HepG2 (cell line): ENCODE data around the gene DCST2. TPM values are rescaled to one million over a fixed set of nuclear protein-coding genes. Genes with fewer than 3 reads are reported as not detected.

Experiments
- ATAC-seq: fragments of 200-7000 bp; cut with Tn5 transposase; 3 replicates; pipeline ENCODE4 v1.9.1; 2020; ENCODE audit warnings: mild to moderate bottlenecking, moderate library complexity
- BruUV-seq: library from RNA; stranded (reverse); fragments of 400-500 nt; replicated peaks from 2 replicates; lab custom pipeline; 2021; lab: Mats Ljungman, UMichigan
- CTCF ChIA-PET: fragments of 300-600 bp; formaldehyde crosslinking; extraction: SDS; loops from one replicate; lab custom pipeline; 2021; ENCODE audit warnings: low total read pairs, inconsistent platforms, low intra/inter-chr PET ratio; lab: Yijun Ruan, JAX
- POLR2A ChIA-PET: fragments of 350-600 bp; sonication (Branson Sonifier 250); formaldehyde crosslinking; loops from one replicate; lab custom pipeline; 2020; ENCODE audit warnings: antibody characterized with exemption, inconsistent platforms; lab: Yijun Ruan, JAX
- DNase-seq: peaks from one replicate; pipeline ENCODE4 v3.0.0-alpha.2; 2015; ENCODE audit warnings: low spot score
- FAIRE-seq: peaks from 3 replicates; lab custom pipeline; 2011; peaks lifted over from hg19 to GRCh38; lab: Jason Lieb, UNC
- H2AFZ ChIP-seq: one replicate; pipeline ENCODE4 v1.6.1; 2011; ENCODE audit warnings: low read length, inconsistent platforms
- H3K27ac ChIP-seq: fragments of 300-600 bp; 3 replicates; pipeline ENCODE4 v1.8.0; 2011; ENCODE audit warnings: mixed run types, mild to moderate bottlenecking, mixed read lengths, low read length, inconsistent platforms; ENCODE audit not compliant: insufficient read depth; ENCODE audit errors: extremely low read length
- H3K27me3 ChIP-seq, 2 experiments: fragments of 200-600 bp in 1 of 2; 2 replicates in 1 of 2; 3 replicates in 1 of 2; pipeline versions ENCODE4 v1.6.0 to v1.8.0; 2011; ENCODE audit warnings: low read length in 2 of 2, mild to moderate bottlenecking in 2 of 2, moderate library complexity in 2 of 2, inconsistent platforms in 1 of 2; ENCODE audit not compliant: insufficient read depth in 2 of 2, control insufficient read depth in 1 of 2
- H3K36me3 ChIP-seq, 2 experiments: fragments of 200-600 bp in 1 of 2; replicated peaks in 1 of 2; 2 replicates in 1 of 2; 3 replicates in 1 of 2; pipeline versions ENCODE4 v1.5.1 to v1.8.0; 2011; ENCODE audit warnings: low read length in 2 of 2, inconsistent platforms in 1 of 2; ENCODE audit not compliant: insufficient read depth in 2 of 2, control insufficient read depth in 1 of 2
- H3K4me1 ChIP-seq: 2 replicates; pipeline ENCODE4 v1.5.1; 2012; ENCODE audit warnings: low read length, inconsistent platforms; ENCODE audit not compliant: insufficient read depth
- H3K4me2 ChIP-seq: 2 replicates; pipeline ENCODE4 v1.6.0; 2011; ENCODE audit warnings: low read depth, low read length, inconsistent platforms
- H3K4me3 ChIP-seq, 3 experiments: fragments of 200-600 bp in 1 of 3; sonication (generic), shearing (Covaris generic) in 1 of 3; replicated peaks in 1 of 3; 2 replicates each; pipeline ENCODE4 v1.5.1; 2011 to 2016; ENCODE audit warnings: low read length in 3 of 3, inconsistent platforms in 2 of 3, low read depth in 2 of 3, mild to moderate bottlenecking in 2 of 3, control low read depth in 1 of 3, mixed read lengths in 1 of 3; ENCODE audit not compliant: insufficient read depth in 1 of 3
- H3K79me2 ChIP-seq: one replicate; pipeline ENCODE4 v1.6.1; 2011; ENCODE audit warnings: low read length, inconsistent platforms; ENCODE audit not compliant: insufficient read depth
- H3K9ac ChIP-seq: 2 replicates; pipeline ENCODE4 v1.6.0; 2011; ENCODE audit warnings: mild to moderate bottlenecking, low read depth, low read length, inconsistent platforms; ENCODE audit not compliant: insufficient read depth
- H3K9me3 ChIP-seq: 2 replicates; pipeline ENCODE4 v1.5.1; 2012; ENCODE audit warnings: mild to moderate bottlenecking, low read length
- H4K20me1 ChIP-seq: 2 replicates; pipeline ENCODE4 v1.6.0; 2011; ENCODE audit warnings: inconsistent platforms, mild to moderate bottlenecking, low read length, moderate library complexity; ENCODE audit not compliant: insufficient read depth
- ATF7 ChIP-seq, 2 experiments: fragments of 450-650 bp in 1 of 2; sonication (generic) in 1 of 2; formaldehyde crosslinking in 1 of 2; IDR thresholded peaks; 2 replicates each; pipeline versions ENCODE4 v1.4.0 to v1.6.1; 2016 to 2020; ENCODE audit warnings: antibody characterized with exemption in 1 of 2, mild to moderate bottlenecking in 1 of 2, missing genetic modification reagents in 1 of 2
- PAX8 ChIP-seq: sonication (generic); formaldehyde crosslinking; IDR thresholded peaks from 2 replicates; pipeline ENCODE4 v1.8.0; 2022; ENCODE audit warnings: mild to moderate bottlenecking, missing genetic modification reagents, borderline replicate concordance
- PLSCR1 ChIP-seq: sonication (generic); formaldehyde crosslinking; IDR thresholded peaks from 2 replicates; pipeline ENCODE4 v1.5.0; 2020; ENCODE audit warnings: missing genetic modification reagents, mild to moderate bottlenecking, borderline replicate concordance
- RBAK ChIP-seq: sonication (generic); formaldehyde crosslinking; IDR thresholded peaks from 2 replicates; pipeline ENCODE4 v1.5.1; 2020; ENCODE audit warnings: mild to moderate bottlenecking, missing genetic modification reagents
- SKI ChIP-seq: fragments of 450-650 bp; IDR thresholded peaks from one replicate; pipeline ENCODE4 v1.6.1; 2018; ENCODE audit warnings: mild to moderate bottlenecking; ENCODE audit not compliant: partially characterized antibody
- SMYD3 ChIP-seq: sonication (generic); formaldehyde crosslinking; IDR thresholded peaks from 2 replicates; pipeline ENCODE4 v1.8.1; 2023; ENCODE audit warnings: mild to moderate bottlenecking, missing genetic modification reagents
- SP4 ChIP-seq: sonication (generic); formaldehyde crosslinking; IDR thresholded peaks from 2 replicates; pipeline ENCODE4 v1.8.1; 2023; ENCODE audit warnings: mild to moderate bottlenecking, missing genetic modification reagents
- ZBED4 ChIP-seq: sonication (generic); formaldehyde crosslinking; IDR thresholded peaks from 2 replicates; pipeline ENCODE4 v1.4.0; 2020; ENCODE audit warnings: missing genetic modification reagents, borderline replicate concordance
- ZBTB33 ChIP-seq: sonication (generic); formaldehyde crosslinking; IDR thresholded peaks from 2 replicates; pipeline ENCODE4 v1.4.0; 2020; ENCODE audit warnings: missing genetic modification reagents
- ZNF333 ChIP-seq: sonication (generic); formaldehyde crosslinking; IDR thresholded peaks from 2 replicates; pipeline ENCODE4 v1.4.0; 2020; ENCODE audit warnings: mild to moderate bottlenecking, missing genetic modification reagents, borderline replicate concordance
- ZNF687 ChIP-seq: sonication (generic); formaldehyde crosslinking; IDR thresholded peaks from 2 replicates; pipeline ENCODE4 v1.5.1; 2020; ENCODE audit warnings: mild to moderate bottlenecking, missing genetic modification reagents, moderate library complexity
- WGBS: methylation state at CpG from one replicate; pipeline ENCODE4 v1.1.6; 2017; ENCODE audit warnings: low lambda C conversion rate; 5-methylcytosine and 5-hydroxymethylcytosine counted together
- in situ Hi-C: cut with HindIII; loops from 2 replicates; pipeline ENCODE4 v1.10.0; 2017; ENCODE audit warnings: low pct_unique_long_range_greater_than_20kb; ENCODE audit not compliant: extremely low pct_ligation_motif_present
- intact Hi-C: fragments of 100-400 bp; cut with micrococcal nuclease; formaldehyde crosslinking; loops from one replicate; pipeline ENCODE4 v1.10.0; 2022; ENCODE audit not compliant: unreplicated experiment
- polyA plus RNA-seq, 8 experiments: library from polyadenylated mRNA; depleted of rRNA in 3 of 8; stranded (reverse) in 7 of 8; unstranded in 1 of 8; fragments of >200 nt; fragmentation: Illumina TruSeq in 4 of 8; extraction: Trizol in 4 of 8; gene quantifications; 2 replicates each; pipeline versions ENCODE4 v1.2.1 to v1.2.3, GENCODE V29; 2011 to 2016; ENCODE audit warnings: low read depth in 4 of 8, missing spikeins in 1 of 8, mixed read lengths in 1 of 8; ENCODE audit not compliant: insufficient read depth in 1 of 8
- total RNA-seq, 5 experiments: library from RNA; depleted of rRNA; stranded (reverse); fragments of >200 nt; fragmentation: Illumina TruSeq; extraction: Trizol; gene quantifications; 2 replicates each; pipeline ENCODE4 v1.2.3, GENCODE V29; 2016; ENCODE audit warnings: low read depth in 1 of 5

Gene DCST2
- total and polyA plus RNA-seq, 2 of the 13 experiments (the other 11 are each of a cell fraction or from before 2014, with no cell fraction given), result 0.74 TPM; not detected in 1

GRCh38 chr1:155062151-155062686 is 28.6 kb upstream of the DCST2 start:
- intact Hi-C loops (loop anchor here (1.0 to 5.0 kb wide), 3 partner anchors 22 to 87 kb away; partner anchors contain the start of gene CKS1B), in situ Hi-C loops (loop anchor here (5.0 kb wide), 1 partner anchor 80 kb away; the partner anchor contains the start of gene FLAD1)
- ATAC-seq (no peak), FAIRE-seq (no peak), DNase-seq (no peak)
- H3K36me3 ChIP-seq, result peaks cover 7 to 9% of the 10 kb centered on the region in 2 experiments; a peak in 4 of 5 replicates
- no peak overlapping the region for H2AFZ ChIP-seq
- 85% methylated on average over 20 of the region's 29 CpGs for WGBS
- H3K4me3 ChIP-seq, result peak overlapping the region in 1 of 3 experiments; percentile 91; a peak in 1 of 6 replicates
- H3K4me1 ChIP-seq, result peaks cover 32% of the 10 kb centered on the region
- H4K20me1 ChIP-seq, result no peaks in the 10 kb centered on the region
- peaks cover 9% of the 10 kb centered on the region for H3K79me2 ChIP-seq
- H3K27me3 ChIP-seq, result no peaks in the 10 kb centered on the region
- H3K27ac ChIP-seq, result no peak overlapping the region
- no peaks in the 10 kb centered on the region for H3K9me3 ChIP-seq
- ChIA-PET CTCF (interaction anchor here (1.0 to 4.0 kb wide), 8 partner anchors 9 to 155 kb away, joined by 3 to 39 read pairs (median 6); partner anchors contain the start of gene ADAM15), POLR2A (interaction anchor here (1.0 to 2.2 kb wide), 6 partner anchors 13 to 126 kb away, joined by 3 to 9 read pairs (median 4); partner anchors contain the start of gene PMVK)
- peak overlapping the region; percentile 100 for H3K4me2 ChIP-seq
- H3K9ac ChIP-seq, result no peak overlapping the region
- no TSS peak for BruUV-seq
- no peak for TF ChIP-seq ZNF333
- TF ChIP-seq SKI, result no peak
- TF ChIP-seq SP4 (CRISPR knock-in tag), result 0 out of 2 replicates have a peak, but pooled peaks have one; percentile 10
- TF ChIP-seq ZNF687, result no peak
- peak; percentile 47; the same call in 1 of the 2 replicates for TF ChIP-seq ZBTB33 (CRISPR knock-in tag)
- TF ChIP-seq RBAK (CRISPR knock-in tag), result no peak
- TF ChIP-seq ATF7 (IDR thresholded peaks at IDR 0.05), result no peak
- TF ChIP-seq ATF7 (CRISPR knock-in tag; IDR thresholded peaks at IDR 0.05), result no peak
- no peak for TF ChIP-seq SMYD3
- TF ChIP-seq ZBED4 (CRISPR knock-in tag), result no peak
- TF ChIP-seq PLSCR1, result no peak
- TF ChIP-seq PAX8 (CRISPR knock-in tag), result no peak
